Naive thymus-derived CD4-positive, alpha-beta T cell (primary cell): Measurements from ENCODE around the gene UBASH3B. TPM values are rescaled to one million over a fixed set of nuclear protein-coding genes. Genes with fewer than 3 reads are reported as not detected.
"Not testable (repeated sequence)": the region's sequence is repeated elsewhere in the genome, so short reads cannot be mapped to it uniquely, and the experiment has no call there.

Source experiments
- ATAC-seq: fragments of 150-1000 bp; cut with Tn5 transposase; 2 replicates; pipeline ENCODE4 v1.10.0; 2021; ENCODE audit warnings: mild to moderate bottlenecking, moderate library complexity
- CTCF ChIA-PET: fragments of 350-600 bp; sonication (Branson Sonifier 250); formaldehyde crosslinking; loops from one replicate; lab custom pipeline; 2021; ENCODE audit warnings: antibody characterized with exemption; lab: Charles Lee
- POLR2A ChIA-PET: fragments of 350-600 bp; sonication (Branson Sonifier 250); formaldehyde crosslinking; loops from one replicate; lab custom pipeline; 2021; ENCODE audit warnings: antibody characterized with exemption, inconsistent platforms; lab: Charles Lee
- DNase-seq, 9 donors: peaks; one replicate each; pipeline versions ENCODE4 v3.0.0 to v3.0.0-alpha.2; 2020 to 2022; ENCODE audit warnings: mixed read lengths in 1 of 9
- H3K27ac ChIP-seq: one replicate; pipeline ENCODE4 v1.7.0; 2013; ENCODE audit warnings: mild to moderate bottlenecking, low read depth, low read length, moderate library complexity
- H3K27me3 ChIP-seq, 2 donors: one replicate each; pipeline ENCODE4 v1.7.0; 2013; ENCODE audit warnings: low read length in 2 of 2, mild to moderate bottlenecking in 2 of 2, moderate library complexity in 2 of 2; ENCODE audit not compliant: control insufficient read depth in 2 of 2, insufficient read depth in 2 of 2
- H3K36me3 ChIP-seq, 3 experiments: 1 replicate in 2 of 3; 2 replicates in 1 of 3; pipeline ENCODE4 v1.7.0; 2013; ENCODE audit warnings: low read length in 3 of 3, mild to moderate bottlenecking in 3 of 3, moderate library complexity in 1 of 3; ENCODE audit not compliant: insufficient read depth in 3 of 3, control insufficient read depth in 2 of 3
- H3K4me1 ChIP-seq, 2 donors: one replicate each; pipeline ENCODE4 v1.7.0; 2013; ENCODE audit warnings: low read length in 2 of 2, mild to moderate bottlenecking in 2 of 2, moderate library complexity in 1 of 2; ENCODE audit not compliant: control insufficient read depth in 2 of 2, insufficient read depth in 2 of 2
- H3K4me3 ChIP-seq: 2 replicates; pipeline ENCODE4 v1.7.0; 2013; ENCODE audit warnings: mild to moderate bottlenecking, low read length
- H3K9me3 ChIP-seq, 3 experiments: 1 replicate in 2 of 3; 2 replicates in 1 of 3; pipeline ENCODE4 v1.7.0; 2013; ENCODE audit warnings: low read length in 3 of 3; ENCODE audit not compliant: control insufficient read depth in 2 of 3
- H3K27ac Mint-ChIP-seq, 9 donors: one replicate each; pipeline ENCODE4 v1.8.0; 2020 to 2022; ENCODE audit warnings: mixed read lengths in 9 of 9, mild to moderate bottlenecking in 8 of 9, moderate library complexity in 5 of 9, inconsistent platforms in 2 of 9
- H3K27me3 Mint-ChIP-seq, 5 donors: one replicate each; pipeline ENCODE4 v1.8.0; 2021 to 2022; ENCODE audit warnings: mixed read lengths in 5 of 5, mild to moderate bottlenecking in 1 of 5
- H3K36me3 Mint-ChIP-seq, 5 donors: one replicate each; pipeline ENCODE4 v1.8.0; 2020 to 2022; ENCODE audit warnings: mixed read lengths in 5 of 5, mild to moderate bottlenecking in 3 of 5, inconsistent platforms in 1 of 5
- H3K4me1 Mint-ChIP-seq, 7 donors: one replicate each; pipeline ENCODE4 v1.8.0; 2020 to 2022; ENCODE audit warnings: mixed read lengths in 7 of 7, mild to moderate bottlenecking in 3 of 7, inconsistent platforms in 1 of 7
- H3K4me3 Mint-ChIP-seq, 10 donors: one replicate each; pipeline ENCODE4 v1.8.0; 2020 to 2022; ENCODE audit warnings: mild to moderate bottlenecking in 10 of 10, mixed read lengths in 10 of 10, moderate library complexity in 6 of 10, inconsistent platforms in 2 of 10
- H3K9me3 Mint-ChIP-seq, 11 donors: one replicate each; pipeline ENCODE4 v1.8.0; 2020 to 2022; ENCODE audit warnings: mixed read lengths in 11 of 11, mild to moderate bottlenecking in 4 of 11, inconsistent platforms in 1 of 11, moderate library complexity in 1 of 11
- intact Hi-C, 2 donors: fragments of 100-400 bp; cut with micrococcal nuclease; formaldehyde crosslinking; loops; one replicate each; pipeline ENCODE4 v1.15.1; 2023
- polyA plus RNA-seq, 2 donors: library from polyadenylated mRNA; unstranded; fragments of 300-500 nt; fragmentation: Illumina TruSeq; gene quantifications; one replicate each; pipeline ENCODE4 v1.2.3, GENCODE V29; 2021
- total RNA-seq, 6 experiments: library from RNA in 5 of 6; stranded (reverse) in 5 of 6; gene quantifications; 1 replicate in 5 of 6; 2 replicates in 1 of 6; pipeline ENCODE4 v1.2.3 and lab custom pipeline; 2021 to 2026

Gene UBASH3B, protein sequence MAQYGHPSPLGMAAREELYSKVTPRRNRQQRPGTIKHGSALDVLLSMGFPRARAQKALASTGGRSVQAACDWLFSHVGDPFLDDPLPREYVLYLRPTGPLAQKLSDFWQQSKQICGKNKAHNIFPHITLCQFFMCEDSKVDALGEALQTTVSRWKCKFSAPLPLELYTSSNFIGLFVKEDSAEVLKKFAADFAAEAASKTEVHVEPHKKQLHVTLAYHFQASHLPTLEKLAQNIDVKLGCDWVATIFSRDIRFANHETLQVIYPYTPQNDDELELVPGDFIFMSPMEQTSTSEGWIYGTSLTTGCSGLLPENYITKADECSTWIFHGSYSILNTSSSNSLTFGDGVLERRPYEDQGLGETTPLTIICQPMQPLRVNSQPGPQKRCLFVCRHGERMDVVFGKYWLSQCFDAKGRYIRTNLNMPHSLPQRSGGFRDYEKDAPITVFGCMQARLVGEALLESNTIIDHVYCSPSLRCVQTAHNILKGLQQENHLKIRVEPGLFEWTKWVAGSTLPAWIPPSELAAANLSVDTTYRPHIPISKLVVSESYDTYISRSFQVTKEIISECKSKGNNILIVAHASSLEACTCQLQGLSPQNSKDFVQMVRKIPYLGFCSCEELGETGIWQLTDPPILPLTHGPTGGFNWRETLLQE
- total RNA-seq, result 10 to 100 TPM; 10.4 to 49.8 (median 43.2) TPM
- 10 to 100 TPM; 10.3 to 18.7 TPM for polyA plus RNA-seq
- 57.6 reads per million, percentile 74 among the genes with 10 or more reads in this experiment for total RNA-seq (lab: John Stamatoyannopoulos, UW)

DNA sequence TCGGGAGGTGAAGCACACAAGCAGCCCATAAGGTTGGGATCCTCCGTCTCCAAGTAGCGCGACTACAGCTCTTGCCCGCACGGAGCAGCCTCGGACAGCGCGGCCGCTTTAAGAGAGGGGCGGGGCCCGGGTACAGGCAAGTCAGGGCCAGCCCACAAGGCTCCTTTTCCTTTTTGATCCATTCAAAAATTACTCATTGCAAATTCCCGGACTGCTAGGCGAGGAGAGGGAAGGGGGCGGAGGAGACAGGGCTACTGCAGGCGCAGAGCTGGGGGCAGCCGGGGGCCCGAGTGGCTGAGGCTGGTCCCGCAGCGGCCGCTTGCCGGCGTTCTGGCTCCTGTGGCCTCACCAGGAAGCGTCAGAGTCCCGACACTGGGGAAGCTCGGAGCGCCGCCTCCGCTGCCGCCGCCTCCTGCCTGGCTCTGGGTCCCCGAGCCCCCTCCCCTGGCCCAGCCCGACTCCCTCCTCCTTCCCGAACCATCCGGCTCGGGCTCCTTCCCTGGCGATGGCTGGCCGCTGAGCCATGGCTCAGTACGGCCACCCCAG is at the start of gene UBASH3B:
Gene UBASH3B, plus strand, starts transcription at position 196 of the 546 bp plus-strand sequence. Its CDS starts 328 bp downstream, at position 524.
- Mint-ChIP-seq H3K4me1 (peaks cover 18 to 50% (median 43%) of the 10 kb centered on the region in 7 donors), H3K4me3 (peak within 1 kb of the TSS; percentile 91 to 99 (median 98)), H3K36me3 (peaks cover 0 to 8% (median 1%) of the 10 kb centered on the region in 5 donors), H3K27ac (peak within 1 kb of the TSS; percentile 73 to 97 (median 94)), H3K9me3 (no peaks in the 10 kb centered on the region), H3K27me3 (peaks cover 0 to 60% (median 0%) of the 10 kb centered on the region in 5 donors)
- peak; percentile 49 to 65 (median 62) for DNase-seq
- no peaks in the 10 kb centered on the region for H3K27me3 ChIP-seq
- peaks cover 4 to 29% of the 10 kb centered on the region in 2 donors for H3K4me1 ChIP-seq
- POLR2A ChIA-PET, result interaction anchor here (0.6 to 7.0 kb wide), 27 partner anchors 14 to 406 kb away, joined by 3 to 46 read pairs (median 4); partner anchors contain the start of gene HSPA8
- no peaks in the 10 kb centered on the region for H3K9me3 ChIP-seq
- H3K36me3 ChIP-seq, result peaks cover 0 to 12% (median 0%) of the 10 kb centered on the region in 3 experiments
- H3K27ac ChIP-seq, result peak within 1 kb of the TSS; percentile 83
- H3K4me3 ChIP-seq, result peak within 1 kb of the TSS; percentile 68
- CTCF ChIA-PET, result interaction anchor here (0.6 to 5.1 kb wide), 18 partner anchors 9 to 126 kb away, joined by 3 to 80 read pairs (median 6); no protein-coding TSS in a partner anchor
- intact Hi-C loops, result loop anchor here (1.0 to 5.0 kb wide), 13 partner anchors 13 to 1087 kb away; partner anchors contain the start of gene ZNF202 (in 1 of the 2)
- peak; percentile 82 for ATAC-seq

DNA sequence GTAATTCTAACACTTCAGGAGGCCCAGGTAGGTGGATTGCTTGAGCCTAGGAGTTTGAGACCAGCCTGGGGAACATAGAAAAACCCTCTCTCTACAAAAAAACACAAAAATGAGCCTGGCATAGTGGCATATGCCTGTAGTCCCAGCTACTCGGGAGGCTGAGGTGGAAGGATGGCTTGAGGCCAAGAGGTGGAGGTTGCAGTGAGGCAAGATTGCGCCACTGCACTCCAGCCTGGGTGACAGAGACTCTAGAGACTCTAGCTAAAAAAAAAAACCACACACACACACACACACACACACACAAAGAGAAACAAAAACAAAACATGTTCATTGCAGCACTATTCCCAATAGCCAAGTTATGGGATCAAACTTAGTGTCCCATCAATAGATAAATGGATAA is 48.4 kb upstream of the UBASH3B start:
- CTCF ChIA-PET, H3K4me1 ChIP-seq, POLR2A ChIA-PET, ATAC-seq, H3K27me3 ChIP-seq, intact Hi-C loops, H3K36me3 ChIP-seq, H3K36me3 Mint-ChIP-seq, H3K4me3 ChIP-seq, H3K27ac ChIP-seq, H3K27ac Mint-ChIP-seq, H3K9me3 ChIP-seq, DNase-seq, H3K9me3 Mint-ChIP-seq, H3K4me3 Mint-ChIP-seq, H3K4me1 Mint-ChIP-seq: not testable (repeated sequence)
- peaks cover 0 to 12% (median 0%) of the 10 kb centered on the region in 5 donors for H3K27me3 Mint-ChIP-seq

DNA sequence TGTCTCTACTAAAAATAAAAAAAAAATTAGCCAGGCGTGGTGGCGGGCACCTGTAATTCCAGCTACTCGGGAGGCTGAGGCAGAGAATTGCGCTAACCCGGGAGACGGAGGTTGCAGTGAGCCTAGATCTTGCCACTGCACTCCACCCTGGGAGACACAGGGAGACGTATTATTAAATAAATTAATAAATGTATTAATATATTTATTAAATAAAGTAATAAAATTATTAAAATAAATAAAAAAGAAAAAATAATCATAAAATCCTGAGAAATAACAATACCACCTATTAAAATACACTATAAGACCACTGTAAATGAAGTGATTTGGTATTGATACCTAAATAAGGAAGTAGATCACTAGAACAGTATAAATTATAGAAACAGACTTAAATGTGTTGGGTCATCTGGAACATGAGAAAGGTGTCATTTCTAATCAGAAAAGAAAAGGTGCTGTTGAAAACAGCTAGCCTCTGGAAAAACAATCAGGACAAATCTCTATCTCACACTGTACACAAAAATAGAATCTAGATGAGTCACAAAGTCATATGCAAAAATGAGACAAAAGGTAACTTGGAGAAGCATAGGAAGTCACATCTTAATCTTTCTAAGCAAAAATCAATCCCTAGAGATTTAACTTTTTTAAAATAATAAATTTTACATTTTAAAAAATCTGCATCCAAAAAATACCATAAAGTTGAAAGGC is 43.2 kb upstream of the UBASH3B start:
- ChIA-PET CTCF (interaction anchor here (0.7 kb wide), 2 partner anchors 8 to 450 kb away, joined by 3 read pairs; no protein-coding TSS in a partner anchor), POLR2A (no interaction called here)
- Mint-ChIP-seq H3K27me3 (peaks cover 0 to 5% (median 0%) of the 10 kb centered on the region in 5 donors), H3K4me1 (peaks cover 0 to 3% (median 0%) of the 10 kb centered on the region in 7 donors), H3K27ac (no peak overlapping the region), H3K36me3 (no peaks in the 10 kb centered on the region), H3K4me3 (no peak overlapping the region), H3K9me3 (peaks cover 0 to 1% (median 0%) of the 10 kb centered on the region in 11 donors)
- Histone ChIP-seq H3K4me1 (no peaks in the 10 kb centered on the region), H3K9me3 (no peaks in the 10 kb centered on the region), H3K4me3 (no peak overlapping the region), H3K27me3 (no peaks in the 10 kb centered on the region), H3K27ac (no peak overlapping the region), H3K36me3 (no peaks in the 10 kb centered on the region)
- no peak for DNase-seq
- ATAC-seq, result no peak
- intact Hi-C loops, result no loop called here

DNA sequence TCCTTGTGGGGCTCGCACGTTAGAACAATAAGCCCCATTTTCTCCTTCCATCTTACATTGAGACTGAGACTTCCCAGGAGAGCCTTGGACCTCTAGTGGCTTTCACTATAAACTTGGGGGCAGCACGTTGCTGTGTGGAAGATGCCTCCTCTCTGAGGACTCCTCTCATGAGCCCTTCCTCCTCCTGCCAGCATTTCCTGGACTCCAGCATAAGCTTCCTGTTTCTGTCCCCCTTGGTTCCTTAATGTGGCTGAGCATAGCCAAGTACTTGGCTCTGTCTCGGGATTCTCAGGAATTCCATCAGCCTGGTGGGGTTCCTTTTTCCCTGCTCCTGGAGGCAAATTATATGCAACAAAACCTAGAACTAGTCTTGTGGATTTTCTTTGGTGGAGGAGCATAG is 38.8 kb upstream of the UBASH3B start:
- no peak overlapping the region for H3K4me3 ChIP-seq
- intact Hi-C loops, result no loop called here
- Mint-ChIP-seq H3K27ac (no peak overlapping the region), H3K4me3 (no peak overlapping the region), H3K4me1 (peaks cover 0 to 5% (median 0%) of the 10 kb centered on the region in 7 donors), H3K36me3 (peaks cover 0 to 4% (median 3%) of the 10 kb centered on the region in 5 donors), H3K9me3 (peaks cover 0 to 7% (median 0%) of the 10 kb centered on the region in 11 donors), H3K27me3 (peaks cover 0 to 9% (median 0%) of the 10 kb centered on the region in 5 donors)
- ChIA-PET CTCF (no interaction called here), POLR2A (no interaction called here)
- no peak for DNase-seq
- ATAC-seq, result no peak
- H3K27me3 ChIP-seq, result no peaks in the 10 kb centered on the region
- H3K4me1 ChIP-seq, result no peaks in the 10 kb centered on the region
- no peak overlapping the region for H3K27ac ChIP-seq
- no peaks in the 10 kb centered on the region for H3K9me3 ChIP-seq
- H3K36me3 ChIP-seq, result no peaks in the 10 kb centered on the region

DNA sequence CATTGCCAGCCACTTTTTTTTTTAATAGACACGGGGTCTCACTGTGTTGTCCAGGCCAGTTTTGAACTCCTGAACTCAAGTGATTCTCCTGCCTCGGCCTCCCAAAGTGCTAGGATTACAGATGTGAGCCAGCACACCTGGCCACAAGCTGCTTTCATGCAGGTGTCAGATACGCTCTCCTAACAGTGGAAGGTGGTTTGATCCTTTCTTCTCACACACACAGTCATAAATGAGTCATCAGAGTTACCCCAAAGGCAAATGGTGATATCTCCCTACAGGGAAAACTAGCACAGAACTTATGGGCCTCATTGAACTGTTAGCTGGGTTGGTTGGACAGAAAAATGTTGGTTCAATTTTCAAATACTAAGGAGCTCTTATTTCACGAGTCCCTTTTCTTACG is 38.2 kb upstream of the UBASH3B start:
- Histone ChIP-seq H3K4me1 (no peaks in the 10 kb centered on the region), H3K9me3 (no peaks in the 10 kb centered on the region), H3K36me3 (no peaks in the 10 kb centered on the region), H3K27me3 (no peaks in the 10 kb centered on the region), H3K27ac (no peak overlapping the region), H3K4me3 (no peak overlapping the region)
- Mint-ChIP-seq H3K27me3 (peaks cover 0 to 11% (median 0%) of the 10 kb centered on the region in 5 donors), H3K4me1 (peaks cover 0 to 5% (median 0%) of the 10 kb centered on the region in 7 donors), H3K27ac (no peak overlapping the region), H3K36me3 (peaks cover 0 to 4% (median 3%) of the 10 kb centered on the region in 5 donors), H3K9me3 (peaks cover 0 to 7% (median 0%) of the 10 kb centered on the region in 11 donors), H3K4me3 (no peak overlapping the region)
- CTCF ChIA-PET, result no interaction called here
- no peak for ATAC-seq
- POLR2A ChIA-PET, result no interaction called here
- intact Hi-C loops, result no loop called here
- no peak for DNase-seq

DNA sequence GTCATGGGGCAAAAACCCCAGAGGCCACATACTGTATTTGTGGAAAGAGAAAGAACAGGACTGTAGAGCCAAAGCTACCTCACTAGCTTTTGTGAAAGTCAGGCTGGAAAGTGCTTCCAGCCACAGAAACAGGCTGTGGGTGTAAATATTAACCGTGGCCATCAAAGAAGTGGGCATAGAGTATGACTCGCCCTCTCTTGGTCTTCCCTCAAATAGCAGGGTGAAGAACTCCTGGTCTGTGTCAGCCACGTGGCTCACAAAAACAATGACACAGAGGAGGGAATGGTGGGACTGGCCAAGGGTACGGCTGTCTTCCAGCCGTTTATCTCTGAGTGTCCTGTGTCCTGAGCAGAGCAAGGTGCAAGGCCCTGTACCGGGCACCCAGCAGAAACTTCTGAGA is 37.6 kb upstream of the UBASH3B start:
- peaks cover 0 to 4% (median 3%) of the 10 kb centered on the region in 5 donors for H3K36me3 Mint-ChIP-seq
- Histone ChIP-seq H3K4me1 (no peaks in the 10 kb centered on the region), H3K27me3 (no peaks in the 10 kb centered on the region), H3K9me3 (no peaks in the 10 kb centered on the region), H3K4me3 (no peak overlapping the region), H3K36me3 (no peaks in the 10 kb centered on the region), H3K27ac (no peak overlapping the region)
- peaks cover 0 to 13% (median 0%) of the 10 kb centered on the region in 5 donors for H3K27me3 Mint-ChIP-seq
- peaks cover 0 to 5% (median 0%) of the 10 kb centered on the region in 7 donors for H3K4me1 Mint-ChIP-seq
- intact Hi-C loops, result no loop called here
- no peak for DNase-seq
- no peak overlapping the region for H3K4me3 Mint-ChIP-seq
- H3K9me3 Mint-ChIP-seq, result peaks cover 0 to 7% (median 0%) of the 10 kb centered on the region in 11 donors
- ChIA-PET POLR2A (no interaction called here), CTCF (no interaction called here)
- no peak for ATAC-seq
- H3K27ac Mint-ChIP-seq, result no peak overlapping the region
